ENCODE data around the gene SPRYD4.

DNA sequence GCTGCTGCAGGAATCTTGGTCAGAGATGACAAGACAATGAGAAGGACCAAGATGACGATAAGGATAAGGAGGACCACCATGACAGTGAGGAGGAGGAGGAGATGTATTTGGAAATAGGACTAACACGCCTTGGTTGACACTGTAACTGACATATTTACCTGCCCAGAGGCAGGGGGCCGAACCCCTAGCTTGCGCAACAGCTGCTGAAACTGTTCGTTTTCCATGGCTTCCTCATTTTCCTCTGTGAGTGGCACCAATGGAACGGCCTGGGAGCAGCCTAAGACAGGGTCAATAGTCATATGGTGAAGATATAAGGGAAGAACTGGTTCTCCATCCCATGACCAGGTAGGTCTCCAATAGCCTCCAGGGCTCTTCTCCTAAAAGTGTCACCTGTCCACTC lies 48.0 kb upstream of the SPRYD4 start:
- TF ChIP-seq, protein P1, sequence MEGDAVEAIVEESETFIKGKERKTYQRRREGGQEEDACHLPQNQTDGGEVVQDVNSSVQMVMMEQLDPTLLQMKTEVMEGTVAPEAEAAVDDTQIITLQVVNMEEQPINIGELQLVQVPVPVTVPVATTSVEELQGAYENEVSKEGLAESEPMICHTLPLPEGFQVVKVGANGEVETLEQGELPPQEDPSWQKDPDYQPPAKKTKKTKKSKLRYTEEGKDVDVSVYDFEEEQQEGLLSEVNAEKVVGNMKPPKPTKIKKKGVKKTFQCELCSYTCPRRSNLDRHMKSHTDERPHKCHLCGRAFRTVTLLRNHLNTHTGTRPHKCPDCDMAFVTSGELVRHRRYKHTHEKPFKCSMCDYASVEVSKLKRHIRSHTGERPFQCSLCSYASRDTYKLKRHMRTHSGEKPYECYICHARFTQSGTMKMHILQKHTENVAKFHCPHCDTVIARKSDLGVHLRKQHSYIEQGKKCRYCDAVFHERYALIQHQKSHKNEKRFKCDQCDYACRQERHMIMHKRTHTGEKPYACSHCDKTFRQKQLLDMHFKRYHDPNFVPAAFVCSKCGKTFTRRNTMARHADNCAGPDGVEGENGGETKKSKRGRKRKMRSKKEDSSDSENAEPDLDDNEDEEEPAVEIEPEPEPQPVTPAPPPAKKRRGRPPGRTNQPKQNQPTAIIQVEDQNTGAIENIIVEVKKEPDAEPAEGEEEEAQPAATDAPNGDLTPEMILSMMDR (IDR thresholded peaks at IDR 0.05), result no peak
- TF ChIP-seq POLR2A (IDR thresholded peaks at IDR 0.05; ENCODE audit: low read depth), result no peak
- TF ChIP-seq POLR2AphosphoS5 (IDR thresholded peaks at IDR 0.05), result no peak

Data from esophagus muscularis mucosa (tissue), 3 donors.